8988T (cell line): ENCODE results near the gene SMC4.
"Not testable (repeated sequence)": the region's sequence is repeated elsewhere in the genome, so short reads cannot be mapped to it uniquely, and the experiment has no call there.

Source experiments
- DNase-seq: peaks from one replicate; pipeline ENCODE4 v3.0.0; 2011

SMC4 gene

DNA sequence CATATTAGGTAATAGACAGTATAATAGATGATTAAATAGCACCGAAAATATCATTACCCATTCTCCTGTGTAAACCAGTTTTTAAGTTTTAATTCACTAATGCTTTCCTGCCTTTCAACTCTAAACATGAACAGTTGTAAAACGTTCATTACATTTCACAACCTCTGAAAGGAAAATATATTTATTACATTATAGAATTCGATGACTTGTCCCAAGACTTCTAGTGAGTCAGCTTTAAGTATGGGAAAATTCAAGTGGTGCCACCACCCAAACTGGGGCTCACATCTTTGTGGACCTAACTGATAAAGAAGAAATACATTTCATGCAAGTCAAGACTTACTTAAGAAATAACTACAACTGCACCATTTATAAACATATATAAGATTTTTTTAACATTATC lies 48.1 kb downstream of the SMC4 start:
- DNase-seq: no peak

DNA sequence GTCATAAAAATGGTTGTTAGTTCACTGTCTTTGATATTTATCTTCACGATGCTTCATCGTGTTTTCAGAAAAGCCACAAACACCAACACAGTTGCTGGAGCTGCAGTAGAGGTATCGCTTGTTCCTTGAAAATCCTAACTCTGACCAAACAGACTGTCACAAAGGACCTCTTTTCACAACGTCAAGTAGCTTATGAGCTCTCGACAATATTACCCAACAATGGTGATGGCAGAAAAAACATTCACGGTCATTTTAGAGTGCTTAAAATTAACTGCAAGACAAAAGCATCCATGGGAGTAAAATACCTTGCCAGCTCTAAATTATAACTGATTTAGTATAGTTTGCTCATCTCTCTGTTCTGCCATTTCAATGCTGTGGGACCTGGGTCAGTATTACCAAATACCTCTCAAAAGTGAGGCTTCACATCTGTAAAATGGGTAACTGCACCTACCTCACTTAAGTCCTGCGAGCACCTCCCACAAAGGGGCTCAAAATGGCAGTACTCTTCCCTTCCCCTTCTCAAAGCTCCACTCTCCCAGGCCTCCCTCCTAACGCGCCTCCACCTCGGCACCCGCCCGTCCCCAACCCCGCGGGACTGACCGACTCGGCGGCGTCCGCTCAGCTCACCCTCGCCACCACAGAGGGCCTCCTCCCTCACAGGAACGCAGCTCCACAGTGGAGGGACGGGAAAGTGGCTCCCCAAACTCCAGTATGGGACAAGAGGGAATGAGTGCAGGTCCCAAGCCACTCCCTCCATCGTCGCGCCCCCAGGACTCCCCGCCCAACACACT lies 49.6 kb downstream of the SMC4 start:
- DNase-seq: peak; percentile 21

DNA sequence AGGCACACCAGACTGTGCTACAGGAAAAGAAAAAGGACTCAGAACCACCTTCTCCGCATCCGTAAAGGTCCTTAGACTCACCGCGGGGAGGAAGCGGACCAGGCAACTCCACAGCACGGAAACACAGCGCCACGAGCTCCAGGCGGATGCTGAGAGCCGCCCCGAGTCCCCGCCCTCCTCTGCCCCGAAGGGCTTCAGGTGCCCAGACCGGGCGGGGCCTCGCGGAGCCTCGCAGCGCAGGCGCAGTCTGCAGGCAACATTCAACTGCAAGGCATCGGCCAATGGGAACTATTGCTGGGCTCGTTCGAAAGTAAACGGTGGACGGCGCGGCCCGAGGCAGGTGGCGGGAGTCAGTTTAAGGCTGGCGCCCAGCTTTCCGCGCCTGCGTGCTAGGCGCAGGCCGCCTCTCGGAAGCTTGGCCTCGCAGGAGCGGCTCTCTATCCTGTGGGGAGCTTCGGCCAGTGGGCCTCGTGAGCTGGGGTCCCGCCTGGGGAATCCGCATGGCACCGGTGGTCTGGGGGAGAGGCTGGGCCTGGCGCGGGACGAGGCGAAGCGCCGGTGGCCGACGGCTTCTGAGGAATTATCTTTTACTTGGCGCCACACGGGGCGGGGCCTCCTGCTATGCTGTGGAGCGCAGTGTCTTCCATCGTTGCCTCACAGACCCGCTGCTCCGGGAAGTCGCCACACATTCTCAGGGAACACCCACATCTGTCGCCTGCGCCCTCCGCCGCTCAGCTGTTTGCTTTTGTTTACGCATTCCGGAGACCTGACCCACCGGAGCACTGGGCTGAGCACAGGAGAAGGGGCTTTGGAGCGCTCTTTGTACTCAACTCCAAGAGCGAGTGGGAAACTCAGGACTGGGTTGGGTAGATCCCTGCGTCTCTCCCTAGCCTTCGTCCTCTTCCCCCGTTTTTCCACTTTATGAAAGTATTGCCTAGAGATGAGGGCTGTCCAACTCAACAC lies 50.5 kb downstream of the SMC4 start, which contains the start of gene TRIM59:
Gene TRIM59 (minus strand): TSS at position 151 of the 963 bp plus-strand sequence. CDS start 10,603 bp downstream, outside the sequence.
- peak; percentile 97 for DNase-seq

DNA sequence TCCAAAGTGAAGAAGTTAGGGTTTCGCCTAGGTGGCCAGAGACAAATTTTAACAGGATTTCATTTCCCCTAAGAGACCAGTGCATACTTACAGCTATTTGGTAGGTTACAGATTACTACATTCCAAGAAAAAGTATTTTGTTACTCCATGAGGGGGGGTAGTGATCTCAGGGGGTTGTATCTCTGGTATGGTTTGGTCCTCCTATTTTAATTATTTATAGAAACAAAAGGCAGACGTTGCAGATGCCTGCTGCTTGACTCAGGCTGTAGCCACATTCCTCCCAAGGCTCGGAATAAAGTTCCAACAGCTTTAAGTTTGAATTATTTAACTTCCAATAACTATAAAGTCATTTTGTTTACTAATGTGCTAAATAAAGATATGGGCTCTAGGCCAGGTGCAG lies 51.4 kb downstream of the SMC4 start:
- DNase-seq: no peak

DNA sequence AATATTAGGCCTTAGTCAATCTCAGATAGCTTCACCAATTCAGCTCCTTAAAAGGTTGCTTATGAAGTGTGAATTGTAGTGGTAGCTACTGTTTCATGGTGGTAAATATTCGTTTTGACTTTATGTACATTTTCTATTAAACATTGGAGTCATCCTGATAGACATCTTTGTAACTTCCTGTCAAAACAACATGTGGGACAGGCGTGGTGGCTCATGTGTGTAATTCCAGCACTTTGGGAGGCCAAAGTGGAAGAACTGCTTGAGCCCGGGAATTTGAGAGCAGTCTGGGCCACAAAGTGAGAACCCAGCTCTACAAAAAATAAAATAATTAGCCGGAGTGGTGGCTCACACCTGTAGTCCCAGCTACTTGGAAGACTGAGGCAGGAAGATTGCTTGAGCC lies 52.2 kb downstream of the SMC4 start:
- no peak for DNase-seq

DNA sequence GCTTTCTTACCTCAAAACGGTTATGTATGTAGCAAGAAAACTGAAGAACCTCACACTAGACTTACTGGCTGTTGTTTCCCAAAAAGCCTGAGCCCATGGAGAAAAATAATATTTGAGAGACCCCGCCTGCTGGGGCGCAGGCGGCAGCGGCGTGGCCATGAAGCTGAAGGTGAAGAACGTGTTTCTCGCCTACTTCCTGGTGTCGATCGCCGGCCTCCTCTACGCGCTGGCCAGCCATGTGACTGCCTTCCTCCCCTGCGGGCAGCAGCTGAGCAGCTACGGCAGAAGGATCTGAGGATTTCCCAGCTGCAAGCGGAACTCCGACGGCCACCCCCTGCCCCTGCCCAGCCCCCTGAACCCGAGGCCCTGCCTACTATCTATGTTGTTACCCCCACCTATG lies 52.8 kb downstream of the SMC4 start:
- not testable (repeated sequence) for DNase-seq

DNA sequence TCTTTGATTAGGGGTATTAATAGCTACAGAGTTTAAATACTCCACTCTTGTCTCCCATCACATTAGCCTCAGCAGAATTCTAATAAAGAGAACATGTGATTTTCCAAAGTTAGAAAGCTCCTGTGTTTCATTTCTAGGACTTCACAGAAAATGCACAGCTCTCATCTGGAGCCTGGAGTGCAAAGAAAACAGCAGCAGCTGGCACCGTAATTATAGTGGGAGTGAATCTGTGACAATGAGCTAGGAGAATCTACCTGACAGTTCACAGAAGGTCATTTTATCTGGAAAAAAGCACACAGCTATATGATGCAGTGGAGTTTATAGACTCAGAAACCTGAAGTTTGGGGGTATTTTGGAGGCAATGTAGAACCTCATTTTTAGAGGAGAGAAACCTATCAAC lies 55.5 kb downstream of the SMC4 start:
- no peak for DNase-seq

DNA sequence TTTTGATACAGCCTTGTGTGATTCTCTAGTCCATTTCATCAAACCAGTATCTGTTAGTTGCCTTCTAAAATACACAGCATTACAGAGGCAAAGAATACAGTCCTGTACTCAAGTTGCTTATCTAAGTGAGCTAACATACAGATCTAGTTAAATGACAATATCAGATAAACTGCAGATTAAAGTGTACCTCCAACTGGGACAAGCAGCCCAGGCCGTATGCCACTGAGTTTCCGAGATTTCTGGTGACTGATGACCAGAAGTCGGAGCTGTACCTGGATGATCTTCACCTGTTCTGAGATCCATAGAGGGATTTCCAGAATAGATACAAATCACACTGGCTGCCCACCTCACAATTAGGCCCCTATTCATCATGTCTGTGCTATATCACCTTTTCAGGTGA lies 56.4 kb downstream of the SMC4 start:
- DNase-seq: no peak

DNA sequence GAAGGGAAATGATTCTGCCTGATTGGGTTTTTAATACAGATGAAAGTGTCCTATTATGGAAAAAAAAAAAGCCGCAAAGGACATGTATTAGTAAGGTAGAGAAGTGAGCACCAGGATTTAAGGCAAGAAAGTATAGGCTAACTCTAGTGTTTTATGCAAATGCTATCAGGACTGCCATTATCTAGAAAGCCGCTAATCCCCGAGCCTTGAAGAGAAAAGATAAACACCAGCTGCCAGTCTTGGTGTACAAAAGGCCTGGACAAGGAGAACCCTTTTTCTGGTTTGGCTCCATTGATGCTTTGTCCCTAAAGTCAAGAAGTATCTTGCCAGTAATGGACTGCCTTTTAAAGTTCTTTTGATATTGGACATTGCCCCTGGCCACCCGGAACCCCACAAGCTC lies 58.7 kb downstream of the SMC4 start:
- DNase-seq: no peak

DNA sequence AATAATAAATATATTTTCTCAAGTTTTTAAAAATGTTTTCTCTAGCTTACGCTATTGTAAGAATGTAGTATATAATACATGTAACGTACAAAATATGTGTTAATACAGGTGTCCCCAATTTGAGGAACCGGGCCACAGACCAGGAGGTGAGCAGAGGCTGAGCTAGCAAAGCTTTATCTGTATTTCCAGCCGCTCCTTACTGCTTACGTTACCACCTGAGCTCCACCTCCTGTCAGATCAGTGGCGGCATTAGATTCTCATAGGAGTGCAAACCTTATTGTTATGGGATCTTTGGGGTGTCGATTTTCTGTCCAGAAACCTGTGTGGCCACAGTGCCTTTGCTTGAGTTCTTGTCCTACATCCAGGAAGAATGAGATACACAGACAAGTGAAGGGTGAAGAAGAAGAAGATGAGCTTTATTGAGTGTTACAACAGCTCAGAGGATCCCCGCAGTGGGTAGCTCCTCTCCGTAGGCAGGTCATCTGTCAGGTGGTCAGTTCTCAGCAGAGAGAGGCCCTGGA lies 60.1 kb downstream of the SMC4 start:
- no peak for DNase-seq

DNA sequence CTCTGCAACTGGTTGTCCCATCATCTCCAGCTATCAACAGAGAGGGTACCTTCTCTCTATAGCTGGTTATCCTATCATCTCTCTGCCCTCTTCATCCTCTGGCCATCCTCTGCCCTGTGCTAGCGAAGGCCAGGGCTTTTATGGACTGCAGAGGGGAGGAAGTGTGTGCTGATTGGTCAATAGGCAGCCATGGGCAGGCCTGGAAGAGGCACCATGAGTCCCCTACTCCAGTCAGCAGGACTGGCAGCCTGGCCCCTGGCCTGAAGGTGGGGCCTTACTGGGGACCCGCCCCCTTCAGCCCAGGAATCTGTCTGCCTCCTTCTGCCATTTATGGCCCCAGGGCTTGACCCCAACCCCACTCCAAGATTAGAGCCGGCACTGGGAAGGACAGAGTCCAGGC lies 60.6 kb downstream of the SMC4 start:
- no peak for DNase-seq

DNA sequence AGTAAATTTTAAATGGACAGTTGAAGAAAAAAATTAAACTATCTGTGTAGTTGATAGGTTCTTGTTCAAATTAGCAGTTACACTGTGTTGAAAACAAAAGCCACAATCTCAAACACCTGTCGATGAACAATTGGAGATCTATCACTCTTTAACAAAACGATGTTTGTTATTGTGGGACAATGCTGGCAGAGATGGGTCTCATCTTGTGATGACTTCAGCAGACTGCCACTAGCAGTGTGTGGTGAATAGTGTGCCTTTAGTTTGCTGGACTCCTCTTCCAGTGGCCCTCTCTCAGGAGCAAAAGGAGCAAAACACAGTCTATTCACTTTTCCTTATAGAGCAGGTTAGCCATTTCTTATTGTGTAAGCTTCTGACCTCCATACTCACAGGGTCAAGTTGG lies 64.9 kb downstream of the SMC4 start:
- DNase-seq: no peak

DNA sequence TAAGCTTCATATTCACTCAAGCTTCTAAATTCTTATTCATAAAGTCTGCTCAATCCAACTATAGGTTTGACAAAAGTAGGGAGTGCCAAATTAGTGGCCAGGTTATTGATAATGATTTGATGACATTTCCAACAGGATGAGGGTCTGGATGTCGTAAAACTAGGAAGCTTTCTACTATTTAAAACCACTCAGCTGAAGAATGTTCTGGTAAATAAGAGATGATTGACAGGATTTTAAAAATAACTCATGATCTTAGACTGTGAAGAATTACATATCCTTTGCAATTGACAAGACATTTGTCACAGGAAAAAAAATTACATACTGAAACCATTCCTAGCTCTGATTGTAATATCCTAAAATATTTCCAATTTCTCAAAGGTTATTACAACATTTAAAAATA lies 65.5 kb downstream of the SMC4 start:
- DNase-seq: no peak

DNA sequence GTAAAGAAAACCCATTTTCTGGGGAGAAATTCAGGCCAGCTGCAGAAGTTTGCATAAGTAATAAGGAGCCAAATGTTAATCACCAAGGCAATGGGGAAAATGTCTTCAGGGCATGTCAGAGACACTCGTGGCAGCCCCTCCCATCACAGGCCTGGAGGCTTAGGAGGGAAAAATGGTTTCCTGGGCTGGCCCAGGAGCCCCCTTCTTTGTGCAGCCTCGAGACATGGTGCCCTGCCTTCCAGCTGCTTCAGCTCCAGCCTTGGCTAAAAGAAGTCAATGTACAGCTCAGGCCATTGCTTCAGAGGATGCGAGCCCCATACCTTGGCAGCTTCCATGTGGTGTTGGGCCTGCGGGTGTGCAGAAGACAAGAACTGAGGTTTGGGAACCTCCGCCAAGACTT lies 70.7 kb downstream of the SMC4 start:
- no peak for DNase-seq

DNA sequence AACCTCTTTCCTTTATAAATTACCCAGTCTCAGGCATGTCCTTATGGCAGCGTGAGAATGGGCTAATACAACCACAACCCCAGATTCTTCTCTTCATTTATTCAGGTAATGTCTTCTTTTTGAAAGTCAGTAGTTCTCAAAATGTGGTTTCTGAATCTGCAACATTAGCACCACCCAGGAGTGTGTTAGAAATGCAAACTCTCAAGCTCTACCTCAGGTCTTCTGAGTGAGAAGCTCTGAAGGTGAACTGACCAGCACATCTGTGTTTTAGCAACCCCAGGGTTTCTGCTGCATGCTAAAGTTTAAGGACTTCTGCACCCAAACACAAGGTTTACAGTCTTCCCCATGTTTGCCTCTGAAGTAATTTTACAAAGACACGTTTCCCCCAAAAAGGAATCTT lies 72.4 kb downstream of the SMC4 start:
- no peak for DNase-seq

DNA sequence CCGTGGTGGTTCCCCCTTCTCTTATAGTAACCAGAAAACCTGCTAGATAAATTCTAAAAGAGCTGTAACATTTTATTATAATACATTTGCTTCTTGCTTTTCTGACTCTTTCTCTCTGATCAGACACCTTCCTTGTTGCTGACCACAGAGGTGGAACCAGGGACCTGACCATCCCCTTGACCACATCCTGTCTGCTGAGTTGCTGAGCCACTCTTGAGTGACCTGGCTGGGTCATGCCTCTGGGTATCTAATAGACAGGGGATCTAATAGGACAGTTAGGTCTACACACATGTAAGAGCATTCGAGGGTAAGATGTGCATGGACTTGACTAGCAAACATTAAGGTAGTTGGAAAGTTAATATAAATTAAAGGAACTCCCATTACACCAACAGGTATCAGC lies 72.9 kb downstream of the SMC4 start:
- no peak for DNase-seq

DNA sequence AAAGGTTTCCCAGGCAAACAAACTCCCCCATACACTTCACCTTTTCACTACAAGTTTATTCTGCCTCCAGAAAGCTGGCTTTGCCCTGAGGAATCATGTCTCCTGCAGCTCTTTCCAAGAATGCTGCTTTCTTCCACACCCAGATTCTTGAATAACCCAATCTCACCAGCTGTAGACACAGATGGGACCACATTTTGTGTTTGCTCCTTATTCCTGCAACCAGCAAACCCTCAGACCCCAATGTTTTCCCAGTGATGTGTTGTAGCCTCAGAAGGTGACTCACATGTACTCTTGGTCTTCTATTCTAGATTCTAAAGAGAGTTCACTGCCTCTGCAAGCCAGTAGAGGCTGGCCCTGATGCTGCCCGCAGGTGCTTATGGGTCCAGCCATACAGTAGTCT lies 73.8 kb downstream of the SMC4 start:
- DNase-seq: no peak

DNA sequence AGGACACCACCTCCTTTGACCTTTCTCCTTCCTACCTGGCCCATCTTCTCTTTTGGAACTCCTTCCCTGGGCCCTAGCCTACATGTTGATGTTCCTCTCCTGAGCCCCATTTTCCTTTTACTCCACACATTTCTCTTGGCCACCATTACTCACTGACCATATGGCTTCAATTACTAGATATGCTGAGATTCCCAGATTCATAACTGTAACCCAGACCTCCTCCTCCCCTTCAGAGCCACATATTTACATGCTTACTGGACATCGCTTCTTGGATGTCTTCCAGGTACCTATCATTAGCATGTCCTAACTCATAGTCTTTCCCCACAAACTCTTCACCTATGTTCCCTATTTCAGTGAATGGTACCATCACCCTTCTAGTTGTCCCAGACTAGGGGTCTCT lies 74.5 kb downstream of the SMC4 start:
- no peak for DNase-seq

DNA sequence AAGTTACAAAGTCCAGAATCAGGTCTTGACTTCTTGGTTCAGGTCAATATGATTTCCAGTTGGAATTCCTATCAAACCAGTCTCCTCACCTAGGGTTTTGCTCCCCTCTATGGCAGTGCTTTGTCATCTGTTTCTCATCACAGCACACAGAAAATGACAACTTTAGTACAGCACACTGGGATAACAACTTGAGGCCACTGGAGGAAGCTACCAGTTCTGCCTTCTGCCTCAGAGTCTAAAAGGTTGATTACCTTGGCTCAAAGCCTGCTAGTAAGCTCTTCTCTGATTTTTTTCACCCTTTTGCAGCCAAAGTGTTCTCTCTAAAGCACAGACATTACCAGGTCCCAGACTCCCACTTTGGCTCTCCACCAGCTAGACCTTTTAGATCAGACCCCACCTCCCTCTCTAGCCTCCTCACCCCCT lies 75.0 kb downstream of the SMC4 start:
- DNase-seq: no peak

DNA sequence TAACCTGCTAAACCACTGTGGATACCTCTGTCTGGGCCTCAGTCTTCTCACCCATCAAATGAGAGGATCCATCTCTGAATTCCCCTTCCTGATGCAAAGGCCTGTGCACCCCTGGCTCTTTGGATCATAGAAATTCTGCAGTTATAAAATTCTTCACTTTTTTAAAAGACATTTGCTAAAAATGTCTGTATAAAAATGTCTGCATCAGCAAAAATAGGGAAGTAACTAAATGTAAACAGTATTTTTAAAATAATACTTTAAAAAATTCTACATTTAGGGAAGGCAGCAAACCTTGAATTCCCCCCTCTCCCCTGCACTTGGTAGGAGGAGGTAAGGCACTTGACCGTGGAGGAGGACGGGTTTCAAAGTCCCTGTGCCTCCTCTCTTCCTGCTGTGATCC lies 75.7 kb downstream of the SMC4 start:
- DNase-seq: no peak

DNA sequence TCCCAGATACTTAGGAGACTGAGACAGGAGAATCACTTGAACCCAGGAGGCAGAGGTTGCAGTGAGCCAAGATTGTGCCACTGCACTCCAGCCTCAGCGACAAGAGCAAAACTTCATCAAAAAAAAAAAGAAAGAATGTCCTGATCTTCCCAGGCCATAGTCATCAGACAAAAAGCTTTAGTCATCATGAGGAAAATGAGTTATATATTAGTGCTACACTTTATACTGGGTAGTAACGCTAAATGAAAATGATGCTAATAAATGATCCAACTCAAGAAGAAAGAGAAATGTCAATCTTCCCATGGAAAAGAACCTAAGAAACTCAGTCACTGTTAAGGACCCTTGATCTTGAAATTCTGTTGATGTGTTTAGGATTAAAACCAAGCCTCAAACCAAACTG lies 76.4 kb downstream of the SMC4 start:
- DNase-seq: no peak

DNA sequence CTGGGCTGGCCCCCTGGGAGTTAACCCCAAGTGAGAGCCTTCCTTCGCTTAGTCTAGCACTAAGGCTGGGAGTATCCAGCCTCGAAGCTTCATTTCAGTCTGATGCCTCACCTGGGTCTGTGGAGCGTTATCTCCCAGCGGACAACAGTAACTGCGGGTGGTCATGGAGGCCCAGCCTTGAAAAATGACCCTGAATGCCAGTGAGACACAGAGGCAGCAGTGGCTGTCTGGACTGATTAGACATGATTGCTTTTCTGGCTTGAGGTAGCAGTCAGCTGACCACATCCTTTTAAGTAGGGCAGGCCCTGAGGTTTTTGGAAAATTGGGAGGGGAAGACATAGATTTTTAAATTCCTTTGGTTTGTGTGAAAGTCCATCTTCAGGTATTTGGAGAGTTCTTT lies 78.3 kb downstream of the SMC4 start:
- DNase-seq: no peak

DNA sequence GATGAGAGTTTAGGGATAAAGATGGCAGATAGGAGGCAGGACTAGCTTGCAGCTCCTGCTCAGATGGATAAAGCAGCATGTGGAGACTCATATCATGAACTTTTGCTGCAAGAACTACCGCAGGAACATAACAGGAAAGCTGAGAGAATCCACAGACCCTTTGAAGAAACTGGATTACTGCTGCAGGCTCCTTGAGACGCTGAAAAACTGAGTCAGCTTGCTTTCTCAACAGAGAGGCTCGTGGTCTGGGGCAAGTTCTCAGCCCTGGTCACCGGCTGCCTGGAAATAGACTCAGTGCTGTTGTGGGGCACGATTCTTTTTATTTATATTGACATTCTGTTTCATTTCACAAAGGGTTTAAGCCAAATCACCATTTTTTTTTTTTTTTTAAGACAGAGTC lies 78.9 kb downstream of the SMC4 start:
- no peak for DNase-seq

DNA sequence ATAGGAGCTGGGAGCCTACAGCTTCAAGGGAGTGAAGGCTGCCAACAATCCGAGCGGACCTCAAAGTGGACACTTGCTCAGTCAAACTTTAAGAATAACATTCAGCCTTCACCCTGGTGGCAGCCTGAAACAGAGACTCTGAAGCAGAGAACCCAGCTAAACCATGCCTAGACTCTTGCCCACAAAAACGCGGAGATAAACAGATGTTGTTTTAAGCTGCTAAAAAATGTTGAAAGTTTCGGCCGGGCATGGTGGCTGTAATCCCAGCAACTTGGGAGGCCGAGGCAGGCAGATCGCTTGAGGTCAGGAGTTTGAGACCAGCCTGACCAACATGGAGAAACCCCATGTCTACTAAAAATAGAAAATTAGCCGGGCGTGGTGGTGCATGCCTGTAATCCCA lies 79.9 kb downstream of the SMC4 start:
- DNase-seq: no peak
